ENCODE data around the gene RPUSD4. TPM values are rescaled to one million over a fixed set of nuclear protein-coding genes. Genes with fewer than 3 reads are reported as not detected.

RPUSD4 gene
- total and polyA plus RNA-seq, 8 donors, result 14.5 to 31.4 (median 18.3) TPM

DNA sequence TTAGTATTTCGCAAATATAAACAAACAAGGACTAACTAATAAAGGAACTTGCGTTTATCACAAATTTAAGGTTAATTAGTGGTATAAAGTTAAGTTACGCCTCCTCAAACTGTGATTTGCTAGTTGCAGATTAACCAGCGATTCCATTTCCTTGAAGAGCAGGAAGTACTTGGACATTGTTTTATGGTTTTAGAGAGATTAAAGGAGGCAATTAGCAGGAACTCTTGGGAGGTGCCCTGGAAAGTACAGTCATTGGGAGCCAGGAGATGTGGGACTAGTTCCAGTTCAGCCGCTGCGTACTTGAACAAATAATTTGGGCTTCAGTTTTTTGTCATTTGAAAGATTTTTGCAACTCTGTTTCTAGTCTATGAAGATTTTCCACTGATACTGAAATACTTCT, 3.4 kb upstream of the RPUSD4 start:
- DNase-seq (no peak), ATAC-seq (no peak)
- WGBS, 2 donors, result 28 to 31% methylated on average over 6 of the region's 6 CpGs

GRCh38 chr11:126214441-126214840, 3.0 kb upstream of the RPUSD4 start:
- H3K27me3 ChIP-seq, result no peaks in the 10 kb centered on the region
- TF ChIP-seq, protein P1, sequence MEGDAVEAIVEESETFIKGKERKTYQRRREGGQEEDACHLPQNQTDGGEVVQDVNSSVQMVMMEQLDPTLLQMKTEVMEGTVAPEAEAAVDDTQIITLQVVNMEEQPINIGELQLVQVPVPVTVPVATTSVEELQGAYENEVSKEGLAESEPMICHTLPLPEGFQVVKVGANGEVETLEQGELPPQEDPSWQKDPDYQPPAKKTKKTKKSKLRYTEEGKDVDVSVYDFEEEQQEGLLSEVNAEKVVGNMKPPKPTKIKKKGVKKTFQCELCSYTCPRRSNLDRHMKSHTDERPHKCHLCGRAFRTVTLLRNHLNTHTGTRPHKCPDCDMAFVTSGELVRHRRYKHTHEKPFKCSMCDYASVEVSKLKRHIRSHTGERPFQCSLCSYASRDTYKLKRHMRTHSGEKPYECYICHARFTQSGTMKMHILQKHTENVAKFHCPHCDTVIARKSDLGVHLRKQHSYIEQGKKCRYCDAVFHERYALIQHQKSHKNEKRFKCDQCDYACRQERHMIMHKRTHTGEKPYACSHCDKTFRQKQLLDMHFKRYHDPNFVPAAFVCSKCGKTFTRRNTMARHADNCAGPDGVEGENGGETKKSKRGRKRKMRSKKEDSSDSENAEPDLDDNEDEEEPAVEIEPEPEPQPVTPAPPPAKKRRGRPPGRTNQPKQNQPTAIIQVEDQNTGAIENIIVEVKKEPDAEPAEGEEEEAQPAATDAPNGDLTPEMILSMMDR (IDR thresholded peaks at IDR 0.05), result no peak
- H3K4me3 ChIP-seq, result no peak overlapping the region
- WGBS, 2 donors, result 25 to 56% methylated on average over 2 of the region's 2 CpGs
- DNase-seq (no peak), FAIRE-seq (no peak), ATAC-seq (no peak)
- intact Hi-C loops (cut with DNase I), result no loop called here
- H3K4me1 ChIP-seq, result peaks cover 0 to 24% (median 9%) of the 10 kb centered on the region in 3 donors
- no peaks in the 10 kb centered on the region for H3K36me3 ChIP-seq
- H3K9me3 ChIP-seq, result no peaks in the 10 kb centered on the region
- peak overlapping the region in 1 of 4 donors; percentile 25 for H3K27ac ChIP-seq

More for the DNA sequence above, 3.4 kb upstream of the RPUSD4 start:
- TF ChIP-seq, protein P1 (IDR thresholded peaks at IDR 0.05), result no peak
- intact Hi-C loops (cut with DNase I), result no loop called here
- H3K27ac ChIP-seq, result peak overlapping the region in 1 of 4 donors; percentile 25
- H3K4me3 ChIP-seq, result no peak overlapping the region
- no peaks in the 10 kb centered on the region for H3K27me3 ChIP-seq
- peaks cover 0 to 24% (median 9%) of the 10 kb centered on the region in 3 donors for H3K4me1 ChIP-seq
- peak; percentile 51 for FAIRE-seq
- H3K36me3 ChIP-seq, result no peaks in the 10 kb centered on the region
- H3K9me3 ChIP-seq, result no peaks in the 10 kb centered on the region

- Histone ChIP-seq H3K4me3 (peak overlapping the region; percentile 75 to 89 (median 82)), H3K27ac (no peak overlapping the region), H3K4me1 (peaks cover 0 to 24% (median 9%) of the 10 kb centered on the region in 3 donors), H3K27me3 (no peaks in the 10 kb centered on the region), H3K36me3 (peaks cover 0 to 6% (median 0%) of the 10 kb centered on the region in 3 donors), H3K9me3 (no peaks in the 10 kb centered on the region)
- intact Hi-C loops (cut with DNase I), result no loop called here
- no peak for FAIRE-seq
- ATAC-seq, result peak in 1 of 4 donors; percentile 19
- WGBS, 2 donors, result 0% methylated on average over 15 of the region's 15 CpGs
- TF ChIP-seq, protein P1 (IDR thresholded peaks at IDR 0.05), result no peak
- DNase-seq, result no peak
Observed at GRCh38 chr11:126212089-126212660, 725 bp upstream of the RPUSD4 start.

DNA sequence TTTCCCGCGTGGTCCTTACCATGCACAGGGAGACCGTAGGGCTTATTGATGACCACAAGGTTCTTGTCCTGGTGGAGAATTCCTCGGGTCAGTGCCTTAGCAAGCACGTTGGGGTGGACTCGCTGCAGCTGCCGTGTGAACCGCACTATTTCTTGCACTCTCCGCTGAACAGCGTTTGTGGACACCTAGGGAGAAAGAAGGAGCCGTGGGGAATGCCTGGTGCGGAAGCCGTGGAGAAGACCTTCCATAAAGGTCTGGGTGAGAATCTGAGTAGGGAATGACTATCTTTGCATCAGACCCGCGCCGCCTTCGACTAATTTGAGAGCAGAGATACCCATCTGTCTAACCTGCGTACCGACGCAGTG, 597 bp downstream of the RPUSD4 start:
- Histone ChIP-seq H3K36me3 (peaks cover 0 to 6% (median 0%) of the 10 kb centered on the region in 3 donors), H3K4me3 (peak overlapping the region; percentile 75 to 89 (median 82)), H3K4me1 (peaks cover 0 to 21% (median 9%) of the 10 kb centered on the region in 3 donors), H3K9me3 (no peaks in the 10 kb centered on the region), H3K27me3 (no peaks in the 10 kb centered on the region), H3K27ac (no peak overlapping the region)
- TF ChIP-seq, protein P1 (IDR thresholded peaks at IDR 0.05), result no peak
- DNase-seq (no peak), ATAC-seq (peak in 3 of 4 donors; percentile 2 to 9 (median 4)), FAIRE-seq (no peak)
- 0 to 1% methylated on average over 20 of the region's 20 CpGs for WGBS, 2 donors
- intact Hi-C loops (cut with DNase I), result no loop called here

- no peak for DNase-seq
- WGBS, 2 donors, result 84 to 89% methylated on average over 2 of the region's 2 CpGs
- Histone ChIP-seq H3K27me3 (no peaks in the 10 kb centered on the region), H3K9me3 (no peaks in the 10 kb centered on the region), H3K36me3 (peaks cover 0 to 17% (median 11%) of the 10 kb centered on the region in 3 donors), H3K4me3 (no peak overlapping the region), H3K27ac (no peak overlapping the region), H3K4me1 (peaks cover 0 to 11% (median 0%) of the 10 kb centered on the region in 3 donors)
- intact Hi-C loops (cut with DNase I), result no loop called here
- no peak for ATAC-seq
- no peak for FAIRE-seq
- TF ChIP-seq, protein P1 (IDR thresholded peaks at IDR 0.05), result no peak
Observed at GRCh38 chr11:126207896-126208295, 3.6 kb downstream of the RPUSD4 start.

Data from pancreas (tissue), 10 donors.